Ishikawa (cell line): ENCODE results near the gene NLRP5.

Experiments used
- CEBPB ChIP-seq: IDR thresholded peaks from 2 replicates; pipeline ENCODE4 v1.6.1; 2012
- CREB1 ChIP-seq: IDR thresholded peaks from 2 replicates; pipeline ENCODE4 v1.6.1; 2012; ENCODE audit warnings: low read depth
- EP300 ChIP-seq: IDR thresholded peaks from 2 replicates; pipeline ENCODE4 v1.6.1; 2012; ENCODE audit warnings: borderline replicate concordance
- RAD21 ChIP-seq: IDR thresholded peaks from 2 replicates; pipeline ENCODE4 v1.6.1; 2012; ENCODE audit warnings: low read depth
- TAF1 ChIP-seq: IDR thresholded peaks from 2 replicates; pipeline ENCODE4 v1.6.1; 2012; ENCODE audit warnings: low read depth, mild to moderate bottlenecking
- TEAD4 ChIP-seq: IDR thresholded peaks from 2 replicates; pipeline ENCODE4 v1.6.1; 2012
- YY1 ChIP-seq: IDR thresholded peaks from 2 replicates; pipeline ENCODE4 v1.6.1; 2012; ENCODE audit warnings: low read depth
- ZBTB7A ChIP-seq: IDR thresholded peaks from 2 replicates; pipeline ENCODE4 v1.6.1; 2012; ENCODE audit warnings: low read depth
- TF ChIP-seq, protein P1 (sequence below): IDR thresholded peaks from 2 replicates; pipeline ENCODE4 v1.6.1; 2012; ENCODE audit warnings: low read depth, mild to moderate bottlenecking

DNA sequence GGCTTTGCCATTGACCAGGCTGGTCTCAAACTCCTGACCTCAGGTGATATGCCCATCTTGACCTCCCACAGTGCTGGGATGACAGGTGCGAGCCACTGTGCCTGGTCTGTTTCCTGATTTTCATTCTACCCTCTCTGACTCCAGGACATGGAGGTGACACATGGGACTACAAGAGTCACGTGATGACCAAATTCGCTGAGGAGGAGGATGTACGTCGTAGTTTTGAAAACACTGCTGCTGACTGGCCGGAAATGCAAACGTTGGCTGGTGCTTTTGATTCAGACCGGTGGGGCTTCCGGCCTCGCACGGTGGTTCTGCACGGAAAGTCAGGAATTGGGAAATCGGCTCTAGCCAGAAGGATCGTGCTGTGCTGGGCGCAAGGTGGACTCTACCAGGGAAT lies 40.2 kb downstream of the NLRP5 start:
- TF ChIP-seq EP300: no peak
- TF ChIP-seq CREB1: no peak
- no peak for TF ChIP-seq RAD21
- TF ChIP-seq CEBPB: no peak
- TF ChIP-seq YY1: no peak
- no peak for TF ChIP-seq ZBTB7A
- no peak for TF ChIP-seq TEAD4
- TF ChIP-seq TAF1: no peak
- TF ChIP-seq, protein P1, sequence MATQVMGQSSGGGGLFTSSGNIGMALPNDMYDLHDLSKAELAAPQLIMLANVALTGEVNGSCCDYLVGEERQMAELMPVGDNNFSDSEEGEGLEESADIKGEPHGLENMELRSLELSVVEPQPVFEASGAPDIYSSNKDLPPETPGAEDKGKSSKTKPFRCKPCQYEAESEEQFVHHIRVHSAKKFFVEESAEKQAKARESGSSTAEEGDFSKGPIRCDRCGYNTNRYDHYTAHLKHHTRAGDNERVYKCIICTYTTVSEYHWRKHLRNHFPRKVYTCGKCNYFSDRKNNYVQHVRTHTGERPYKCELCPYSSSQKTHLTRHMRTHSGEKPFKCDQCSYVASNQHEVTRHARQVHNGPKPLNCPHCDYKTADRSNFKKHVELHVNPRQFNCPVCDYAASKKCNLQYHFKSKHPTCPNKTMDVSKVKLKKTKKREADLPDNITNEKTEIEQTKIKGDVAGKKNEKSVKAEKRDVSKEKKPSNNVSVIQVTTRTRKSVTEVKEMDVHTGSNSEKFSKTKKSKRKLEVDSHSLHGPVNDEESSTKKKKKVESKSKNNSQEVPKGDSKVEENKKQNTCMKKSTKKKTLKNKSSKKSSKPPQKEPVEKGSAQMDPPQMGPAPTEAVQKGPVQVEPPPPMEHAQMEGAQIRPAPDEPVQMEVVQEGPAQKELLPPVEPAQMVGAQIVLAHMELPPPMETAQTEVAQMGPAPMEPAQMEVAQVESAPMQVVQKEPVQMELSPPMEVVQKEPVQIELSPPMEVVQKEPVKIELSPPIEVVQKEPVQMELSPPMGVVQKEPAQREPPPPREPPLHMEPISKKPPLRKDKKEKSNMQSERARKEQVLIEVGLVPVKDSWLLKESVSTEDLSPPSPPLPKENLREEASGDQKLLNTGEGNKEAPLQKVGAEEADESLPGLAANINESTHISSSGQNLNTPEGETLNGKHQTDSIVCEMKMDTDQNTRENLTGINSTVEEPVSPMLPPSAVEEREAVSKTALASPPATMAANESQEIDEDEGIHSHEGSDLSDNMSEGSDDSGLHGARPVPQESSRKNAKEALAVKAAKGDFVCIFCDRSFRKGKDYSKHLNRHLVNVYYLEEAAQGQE: no peak
